BLaER1 treated with 17β-estradiol and CSF1 and Interleukin-3, amounts not matched to agents 10 nM and 100 nM (cell line): ENCODE results near the gene MYO9A.

Experiments
- H3K27ac ChIP-seq, 11 experiments: shearing (Covaris generic); formaldehyde crosslinking; 2 replicates each; pipeline ENCODE4 v1.8.1; 2022
- H3K27me3 ChIP-seq, 11 experiments: shearing (Covaris generic); formaldehyde crosslinking; 2 replicates each; pipeline ENCODE4 v1.8.1; 2022
- H3K36me3 ChIP-seq, 11 experiments: shearing (Covaris generic); formaldehyde crosslinking; 2 replicates each; pipeline ENCODE4 v1.8.1; 2022
- H3K4me1 ChIP-seq, 10 experiments: shearing (Covaris generic); formaldehyde crosslinking; 2 replicates each; pipeline ENCODE4 v1.8.1; 2022
- H3K4me2 ChIP-seq, 11 experiments: shearing (Covaris generic); formaldehyde crosslinking; 2 replicates each; pipeline ENCODE4 v1.8.1; 2022
- H3K4me3 ChIP-seq, 10 experiments: shearing (Covaris generic); formaldehyde crosslinking; 2 replicates each; pipeline ENCODE4 v1.8.1; 2022
- H3K9ac ChIP-seq, 11 experiments: shearing (Covaris generic); formaldehyde crosslinking; 2 replicates each; pipeline ENCODE4 v1.8.1; 2022
- H3K9me3 ChIP-seq, 11 experiments: shearing (Covaris generic); formaldehyde crosslinking; replicated peaks in 1 of 11; 2 replicates each; pipeline ENCODE4 v1.8.1; 2022
- H4K20me1 ChIP-seq, 11 experiments: shearing (Covaris generic); formaldehyde crosslinking; 2 replicates each; pipeline ENCODE4 v1.8.1; 2022
- Cebpa-rat ChIP-seq, 11 experiments: shearing (Covaris generic); IDR thresholded peaks; 2 replicates each; pipeline ENCODE4 v1.8.1; 2022

Gene MYO9A

DNA sequence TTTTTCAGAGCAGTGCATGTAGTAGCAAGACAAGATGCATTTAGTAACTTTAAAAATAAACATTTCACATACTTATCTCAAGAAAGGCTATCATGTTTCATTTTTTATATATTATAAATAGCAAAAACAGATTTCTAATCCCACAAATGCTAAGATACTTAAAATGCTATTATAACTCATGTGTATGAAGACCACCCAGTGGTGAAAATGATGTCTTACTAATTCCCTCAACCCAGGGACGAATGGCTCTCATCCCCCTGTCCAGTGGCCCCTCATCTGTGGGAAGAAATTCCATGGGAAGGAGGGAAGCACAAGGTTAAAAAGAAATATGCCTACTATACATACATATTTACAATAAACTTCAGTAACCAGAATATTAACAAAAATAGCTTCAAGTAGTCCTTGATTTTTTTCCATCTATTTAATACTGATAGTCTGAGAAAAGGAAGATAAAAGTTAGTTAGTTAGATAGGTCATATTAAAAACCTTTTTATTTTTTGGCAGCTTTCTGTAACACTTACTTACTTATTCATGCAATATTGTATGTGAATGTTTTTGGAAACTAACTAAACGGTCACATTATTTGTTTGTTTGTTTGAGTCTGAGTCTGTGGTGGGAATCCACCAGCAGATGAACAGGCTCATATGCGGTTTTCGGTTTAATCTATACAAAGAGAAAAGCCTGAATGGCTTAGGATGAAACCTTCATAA is 292.8 kb downstream of the MYO9A start:
- Histone ChIP-seq H3K4me2 (no peak overlapping the region), H3K36me3 (peaks cover 67 to 100% (median 87%) of the 10 kb centered on the region in 11 experiments), H4K20me1 (no peaks in the 10 kb centered on the region), H3K27me3 (no peaks in the 10 kb centered on the region), H3K4me3 (no peak overlapping the region), H3K27ac (no peak overlapping the region), H3K4me1 (no peaks in the 10 kb centered on the region), H3K9me3 (peaks cover 41 to 57% (median 46%) of the 10 kb centered on the region in 11 experiments), H3K9ac (no peak overlapping the region)
- no peak for TF ChIP-seq Cebpa-rat (IDR thresholded peaks at IDR 0.05)

- Histone ChIP-seq H3K4me3 (no peak overlapping the region), H3K9me3 (peaks cover 55 to 71% (median 59%) of the 10 kb centered on the region in 11 experiments), H3K27me3 (no peaks in the 10 kb centered on the region), H3K9ac (no peak overlapping the region), H4K20me1 (no peaks in the 10 kb centered on the region), H3K4me2 (no peak overlapping the region), H3K27ac (no peak overlapping the region), H3K36me3 (peaks cover 61 to 92% (median 78%) of the 10 kb centered on the region in 11 experiments), H3K4me1 (no peaks in the 10 kb centered on the region)
- no peak for TF ChIP-seq Cebpa-rat (IDR thresholded peaks at IDR 0.05)
These were observed 294.1 kb downstream of the MYO9A start for GRCh38 chr15:71823801-71824200.

GRCh38 chr15:71822890-71823630 is 294.9 kb downstream of the MYO9A start:
- no peak for TF ChIP-seq Cebpa-rat (IDR thresholded peaks at IDR 0.05)
- Histone ChIP-seq H3K4me2 (no peak overlapping the region), H3K9me3 (peaks cover 57 to 79% (median 66%) of the 10 kb centered on the region in 11 experiments), H3K4me3 (no peak overlapping the region), H3K36me3 (peaks cover 54 to 85% (median 71%) of the 10 kb centered on the region in 11 experiments), H4K20me1 (no peaks in the 10 kb centered on the region), H3K27me3 (no peaks in the 10 kb centered on the region), H3K4me1 (no peaks in the 10 kb centered on the region), H3K9ac (no peak overlapping the region), H3K27ac (no peak overlapping the region)

DNA sequence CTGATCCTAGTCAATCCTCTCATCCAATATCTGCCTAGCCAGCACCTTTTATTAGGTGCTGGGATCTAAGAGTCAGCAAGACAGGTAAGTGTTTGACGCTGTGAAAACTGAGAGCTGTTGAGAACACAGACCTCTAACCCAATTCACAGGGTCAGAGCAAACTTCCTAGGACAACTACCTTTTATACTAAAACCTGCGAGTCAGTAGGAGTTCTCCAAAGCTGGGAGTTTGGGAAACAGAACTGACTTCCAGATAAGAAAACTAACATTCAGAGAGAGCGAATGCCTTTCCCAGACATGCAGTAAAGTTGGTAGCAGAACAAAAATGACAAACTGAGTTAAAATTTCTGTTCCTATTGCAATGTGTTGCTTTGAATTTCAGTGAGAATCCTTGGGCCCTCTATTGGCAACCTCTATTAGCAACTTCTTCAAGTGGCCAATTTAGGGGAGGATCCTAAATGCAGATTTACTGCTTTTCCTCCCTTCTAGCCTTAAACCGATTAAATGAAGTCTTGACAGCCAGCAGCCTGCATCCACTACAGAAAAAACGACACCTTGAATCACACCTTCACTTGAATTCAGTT is 296.3 kb downstream of the MYO9A start:
- no peak overlapping the region for H3K9ac ChIP-seq
- peaks cover 40 to 70% (median 57%) of the 10 kb centered on the region in 11 experiments for H3K36me3 ChIP-seq
- H3K4me3 ChIP-seq = peak overlapping the region in 3 of 10 experiments; percentile 7 to 28 (median 24); a peak in 3 of 20 replicates
- no peak for TF ChIP-seq Cebpa-rat (IDR thresholded peaks at IDR 0.05)
- no peak overlapping the region for H3K4me2 ChIP-seq
- peaks cover 57 to 89% (median 67%) of the 10 kb centered on the region in 11 experiments for H3K9me3 ChIP-seq
- no peaks in the 10 kb centered on the region for H3K27me3 ChIP-seq
- no peak overlapping the region for H3K27ac ChIP-seq
- H3K4me1 ChIP-seq = no peaks in the 10 kb centered on the region
- no peaks in the 10 kb centered on the region for H4K20me1 ChIP-seq

DNA sequence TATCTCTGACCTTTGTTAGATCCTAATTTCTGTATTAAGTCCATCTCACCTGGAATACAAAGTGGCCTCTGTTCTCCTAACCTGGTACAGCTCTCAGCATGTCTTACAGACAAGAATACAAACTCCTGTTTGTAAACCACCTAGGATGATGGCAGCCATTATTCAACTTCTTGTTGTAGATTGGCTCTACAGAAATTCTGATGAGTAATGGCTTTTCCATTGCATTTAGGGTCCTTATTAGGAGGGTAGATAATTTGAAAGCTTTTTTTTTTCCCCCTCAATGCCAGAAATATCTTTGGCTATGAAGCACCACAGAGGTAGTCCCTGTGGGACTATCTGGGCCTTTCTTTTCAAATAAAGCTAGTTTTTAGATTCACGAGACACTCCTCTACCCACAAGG is 297.8 kb downstream of the MYO9A start:
- no peaks in the 10 kb centered on the region for H4K20me1 ChIP-seq
- no peak overlapping the region for H3K4me2 ChIP-seq
- H3K4me1 ChIP-seq = no peaks in the 10 kb centered on the region
- H3K4me3 ChIP-seq = no peak overlapping the region
- H3K27me3 ChIP-seq = no peaks in the 10 kb centered on the region
- H3K36me3 ChIP-seq = peaks cover 30 to 56% (median 45%) of the 10 kb centered on the region in 11 experiments
- H3K9ac ChIP-seq = no peak overlapping the region
- H3K9me3 ChIP-seq = peaks cover 57 to 83% (median 64%) of the 10 kb centered on the region in 11 experiments
- no peak for TF ChIP-seq Cebpa-rat (IDR thresholded peaks at IDR 0.05)
- no peak overlapping the region for H3K27ac ChIP-seq

DNA sequence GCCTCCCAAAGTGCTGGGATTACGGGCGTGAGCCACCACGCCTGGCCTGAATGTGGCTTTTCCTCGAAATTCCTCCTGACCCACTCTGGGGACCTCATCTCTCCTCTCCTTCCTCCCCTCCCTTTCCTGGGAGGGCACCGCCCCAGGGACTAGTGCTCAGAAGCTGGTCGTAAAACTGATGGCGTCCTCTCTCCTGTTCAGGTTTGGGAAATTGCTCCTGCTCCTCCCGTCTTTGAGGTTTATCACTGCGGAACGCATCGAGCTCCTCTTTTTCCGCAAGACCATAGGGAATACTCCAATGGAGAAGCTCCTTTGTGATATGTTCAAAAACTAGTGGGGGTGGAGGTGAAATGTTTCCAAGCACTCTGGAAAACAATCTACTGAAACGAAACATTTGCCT is 300.6 kb downstream of the MYO9A start:
- H3K27ac ChIP-seq = no peak overlapping the region
- no peak overlapping the region for H3K9ac ChIP-seq
- H3K27me3 ChIP-seq = no peaks in the 10 kb centered on the region
- peaks cover 35 to 55% (median 43%) of the 10 kb centered on the region in 11 experiments for H3K9me3 ChIP-seq
- H3K4me3 ChIP-seq = no peak overlapping the region
- no peak for TF ChIP-seq Cebpa-rat (IDR thresholded peaks at IDR 0.05)
- no peaks in the 10 kb centered on the region for H4K20me1 ChIP-seq
- H3K4me2 ChIP-seq = no peak overlapping the region
- H3K36me3 ChIP-seq = peaks cover 12 to 29% (median 19%) of the 10 kb centered on the region in 11 experiments
- no peaks in the 10 kb centered on the region for H3K4me1 ChIP-seq

DNA sequence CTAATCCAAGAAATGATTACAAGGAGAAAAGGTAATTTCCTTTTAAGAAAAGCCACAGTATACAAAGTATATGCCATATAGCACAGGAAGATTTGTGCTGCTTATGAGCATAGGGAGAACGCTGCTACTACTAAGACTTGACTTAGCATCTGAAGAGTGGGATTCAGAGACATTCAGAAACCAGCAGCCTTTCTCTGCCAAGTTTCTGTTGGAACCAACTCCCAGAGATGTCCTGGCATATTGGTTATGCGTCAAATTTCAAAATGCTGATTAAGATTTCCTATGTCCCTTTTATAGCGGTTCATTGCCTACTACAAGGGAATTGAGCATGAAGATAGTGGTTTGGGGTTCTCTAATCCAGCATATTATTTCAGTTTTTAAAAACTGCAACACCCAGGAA is 302.6 kb downstream of the MYO9A start:
- H3K9me3 ChIP-seq = peaks cover 14 to 35% (median 22%) of the 10 kb centered on the region in 11 experiments
- H3K4me3 ChIP-seq = no peak overlapping the region
- no peaks in the 10 kb centered on the region for H4K20me1 ChIP-seq
- H3K36me3 ChIP-seq = peaks cover 0 to 10% (median 2%) of the 10 kb centered on the region in 11 experiments; a peak in 6 of 22 replicates
- no peak overlapping the region for H3K9ac ChIP-seq
- H3K4me2 ChIP-seq = no peak overlapping the region
- no peaks in the 10 kb centered on the region for H3K4me1 ChIP-seq
- no peaks in the 10 kb centered on the region for H3K27me3 ChIP-seq
- H3K27ac ChIP-seq = no peak overlapping the region
- no peak for TF ChIP-seq Cebpa-rat (IDR thresholded peaks at IDR 0.05)

DNA sequence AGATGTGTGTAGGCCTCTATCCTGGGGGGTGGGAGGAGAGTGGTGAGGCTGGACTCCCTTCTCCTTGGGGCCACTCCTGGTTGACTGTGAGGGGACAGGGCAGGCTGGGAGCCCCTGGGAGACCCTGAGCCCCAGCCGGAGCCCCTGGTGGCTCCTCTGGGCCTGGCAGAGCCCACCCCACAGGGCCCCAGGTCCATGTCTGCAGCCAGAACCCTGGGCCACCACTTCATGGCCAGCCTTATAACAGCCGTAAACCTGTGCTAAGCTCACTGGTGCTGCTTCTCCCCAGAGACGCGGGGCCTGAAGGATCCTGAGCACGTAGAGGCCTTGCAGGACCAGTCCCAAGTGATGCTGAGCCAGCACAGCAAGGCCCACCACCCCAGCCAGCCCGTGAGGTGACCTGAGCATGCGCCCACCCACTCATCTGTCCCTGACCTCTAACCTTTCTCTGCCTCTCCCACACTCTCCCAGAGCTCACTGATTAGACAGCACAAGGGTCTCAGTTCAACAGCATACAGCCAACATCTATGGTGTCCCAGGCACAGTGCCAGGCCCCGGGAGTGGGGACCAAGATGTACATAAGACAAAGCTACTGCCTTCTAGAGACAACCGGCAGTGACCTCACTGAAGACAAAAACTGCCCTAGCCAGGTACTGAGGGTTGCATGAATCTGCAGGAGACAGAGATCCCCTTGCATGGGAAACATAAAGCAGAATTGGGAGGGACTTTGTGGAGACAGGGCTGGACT is 304.1 kb downstream of the MYO9A start:
- H3K9ac ChIP-seq = no peak overlapping the region
- no peak overlapping the region for H3K4me3 ChIP-seq
- no peaks in the 10 kb centered on the region for H3K36me3 ChIP-seq
- no peaks in the 10 kb centered on the region for H3K27me3 ChIP-seq
- no peaks in the 10 kb centered on the region for H4K20me1 ChIP-seq
- H3K4me1 ChIP-seq = no peaks in the 10 kb centered on the region
- no peak overlapping the region for H3K4me2 ChIP-seq
- H3K9me3 ChIP-seq = peaks cover under 1 to 21% (median 8%) of the 10 kb centered on the region in 11 experiments; a peak in 14 of 22 replicates
- no peak overlapping the region for H3K27ac ChIP-seq
- TF ChIP-seq Cebpa-rat (IDR thresholded peaks at IDR 0.05) = no peak
